Fibroblast of skin of left biceps (primary cell): ENCODE data around the gene AGR3.
A peak's percentile ranks its signal among the peaks of the same experiment; 100 is the strongest.
"Not testable (repeated sequence)": the region's sequence is repeated elsewhere in the genome, so short reads cannot be mapped to it uniquely, and the experiment has no call there.

Source experiments
- DNase-seq, 2 experiments: peaks; one replicate each; pipeline ENCODE4 v3.0.0-alpha.2; 2013; ENCODE audit warnings: low read depth in 2 of 2

The AGR3 gene

GRCh38 chr7:16891874-16892643 lies 10.3 kb upstream of the AGR3 start:
- DNase-seq: no peak

- DNase-seq: peak; percentile 23
These were observed 9.6 kb upstream of the AGR3 start for GRCh38 chr7:16891338-16891737.

GRCh38 chr7:16889851-16890415 lies 8.2 kb upstream of the AGR3 start:
- no peak for DNase-seq

- DNase-seq: no peak
These were observed 7.5 kb upstream of the AGR3 start for GRCh38 chr7:16889305-16889704.

GRCh38 chr7:16883918-16884317 lies 2.1 kb upstream of the AGR3 start:
- DNase-seq: no peak

GRCh38 chr7:16880554-16880953 lies 1.2 kb downstream of the AGR3 start:
- no peak for DNase-seq

GRCh38 chr7:16879181-16879580 lies 2.6 kb downstream of the AGR3 start:
- no peak for DNase-seq

- no peak for DNase-seq
These were observed 5.9 kb downstream of the AGR3 start for GRCh38 chr7:16875861-16876260.

- peak; percentile 3 to 12 for DNase-seq
These were observed 7.7 kb downstream of the AGR3 start for GRCh38 chr7:16874066-16874465.

- no peak for DNase-seq
These were observed 14.5 kb downstream of the AGR3 start for GRCh38 chr7:16867328-16867727.

GRCh38 chr7:16853189-16853588 lies 28.6 kb downstream of the AGR3 start:
- not testable (repeated sequence) for DNase-seq

- DNase-seq: no peak
These were observed 30.0 kb downstream of the AGR3 start for GRCh38 chr7:16851829-16852228.

GRCh38 chr7:16850614-16851466 lies 30.9 kb downstream of the AGR3 start:
- no peak for DNase-seq

GRCh38 chr7:16849296-16850148 lies 32.3 kb downstream of the AGR3 start:
- no peak for DNase-seq

GRCh38 chr7:16847381-16847860 lies 34.4 kb downstream of the AGR3 start:
- no peak for DNase-seq

- DNase-seq: no peak
These were observed 35.1 kb downstream of the AGR3 start for GRCh38 chr7:16846601-16847165.

- DNase-seq: no peak
These were observed 36.0 kb downstream of the AGR3 start for GRCh38 chr7:16845746-16846145.

GRCh38 chr7:16841681-16842080 lies 40.1 kb downstream of the AGR3 start:
- DNase-seq: peak; percentile 20 to 21

- no peak for DNase-seq
These were observed 41.7 kb downstream of the AGR3 start for GRCh38 chr7:16840094-16840493.

GRCh38 chr7:16839646-16840045 lies 42.1 kb downstream of the AGR3 start:
- peak; percentile 4 to 20 for DNase-seq

- no peak for DNase-seq
These were observed 42.9 kb downstream of the AGR3 start for GRCh38 chr7:16838891-16839290.
